ENCODE measurements around the gene FBXO21.
"Not testable (repeated sequence)": the region's sequence is repeated elsewhere in the genome, so short reads cannot be mapped to it uniquely, and the experiment has no call there.

FBXO21 gene

GRCh38 chr12:117109943-117110635, 80.2 kb downstream of the FBXO21 start:
- no peak for DNase-seq (ENCODE audit: low read depth in 2 of 2, low spot score in 1 of 2)

GRCh38 chr12:117105902-117106301, 84.4 kb downstream of the FBXO21 start:
- DNase-seq (ENCODE audit: low read depth in 2 of 2, low spot score in 1 of 2) = no peak

GRCh38 chr12:117104003-117104402, 86.3 kb downstream of the FBXO21 start:
- not testable (repeated sequence) for DNase-seq (ENCODE audit: low read depth in 2 of 2, low spot score in 1 of 2)

GRCh38 chr12:117102800-117103181, 87.5 kb downstream of the FBXO21 start:
- DNase-seq (ENCODE audit: low read depth in 2 of 2, low spot score in 1 of 2) = no peak

- no peak for DNase-seq (ENCODE audit: low read depth in 2 of 2, low spot score in 1 of 2)
Observed at GRCh38 chr12:117101953-117102799, 88.1 kb downstream of the FBXO21 start.

- no peak for DNase-seq (ENCODE audit: low read depth in 2 of 2, low spot score in 1 of 2)
Observed at GRCh38 chr12:117100851-117101673, 89.2 kb downstream of the FBXO21 start.

- DNase-seq (ENCODE audit: low read depth in 2 of 2, low spot score in 1 of 2) = no peak
Observed at GRCh38 chr12:117100251-117100650, 90.0 kb downstream of the FBXO21 start.

- peak in 1 of 2 donors; percentile 10 for DNase-seq (ENCODE audit: low read depth in 2 of 2, low spot score in 1 of 2)
Observed at GRCh38 chr12:117098361-117099217, 91.7 kb downstream of the FBXO21 start.

GRCh38 chr12:117098024-117098360, 92.3 kb downstream of the FBXO21 start:
- no peak for DNase-seq (ENCODE audit: low read depth in 2 of 2, low spot score in 1 of 2)

- no peak for DNase-seq (ENCODE audit: low read depth in 2 of 2, low spot score in 1 of 2)
Observed at GRCh38 chr12:117097159-117097558, 93.1 kb downstream of the FBXO21 start.

GRCh38 chr12:117096501-117097042, 93.7 kb downstream of the FBXO21 start:
- no peak for DNase-seq (ENCODE audit: low read depth in 2 of 2, low spot score in 1 of 2)

- DNase-seq (ENCODE audit: low read depth in 2 of 2, low spot score in 1 of 2) = not testable (repeated sequence)
Observed at GRCh38 chr12:117095191-117095590, 95.1 kb downstream of the FBXO21 start.

- no peak for DNase-seq (ENCODE audit: low read depth in 2 of 2, low spot score in 1 of 2)
Observed at GRCh38 chr12:117093918-117094630, 96.2 kb downstream of the FBXO21 start.

- no peak for DNase-seq (ENCODE audit: low read depth in 2 of 2, low spot score in 1 of 2)
Observed at GRCh38 chr12:117093431-117093830, 96.8 kb downstream of the FBXO21 start.

GRCh38 chr12:117092886-117093285, 97.4 kb downstream of the FBXO21 start:
- DNase-seq (ENCODE audit: low read depth in 2 of 2, low spot score in 1 of 2) = no peak

GRCh38 chr12:117092511-117092780, 97.8 kb downstream of the FBXO21 start:
- DNase-seq (ENCODE audit: low read depth in 2 of 2, low spot score in 1 of 2) = no peak

Data from stimulated activated CD8-positive, alpha-beta memory T cell treated with anti-CD3 and anti-CD28 coated beads, Interleukin-4, amount 100 ng/mL, for 4 hours (primary cell).